Measurements from ENCODE around the gene NPC1L1.

DNA sequence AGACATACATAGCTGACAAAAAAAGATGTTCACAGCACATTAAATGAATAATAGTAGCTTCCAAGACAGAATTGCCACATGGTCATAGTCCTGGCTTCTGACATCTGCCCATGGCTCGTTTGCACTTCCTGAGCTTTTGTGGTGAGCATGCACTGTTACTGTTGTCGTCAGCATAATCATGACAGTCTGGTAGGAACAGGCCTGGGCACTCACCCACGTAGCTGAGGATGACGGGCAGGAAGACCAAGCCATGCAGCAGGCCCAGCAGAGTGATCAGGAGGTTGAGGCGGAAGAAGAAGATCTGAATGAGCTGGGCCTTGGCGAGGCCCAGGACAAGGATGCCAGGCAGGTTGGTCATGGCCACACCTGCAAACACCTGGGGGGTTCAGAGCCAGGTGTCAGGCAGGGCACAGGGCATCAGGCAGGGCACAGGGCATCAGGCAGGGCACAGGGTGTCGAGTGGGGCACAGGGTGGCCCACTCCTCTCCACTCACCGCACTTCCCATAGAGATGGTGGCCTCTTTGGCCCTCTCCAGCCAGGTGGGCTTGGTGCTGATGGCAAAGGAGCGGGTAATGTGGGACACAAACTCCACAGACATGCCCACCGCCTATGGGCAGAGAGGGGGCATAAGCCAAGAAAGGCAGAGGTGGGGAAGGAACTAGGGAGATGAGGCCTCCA, 25.4 kb downstream of the NPC1L1 start:
- no peak for TF ChIP-seq CTCF (IDR thresholded peaks at IDR 0.05 in 2 of 3, conservative IDR thresholded peaks at IDR 0.05 in 1 of 3; ENCODE audit: control insufficient read depth in 2 of 3, extremely low read depth in 1 of 3, insufficient read depth in 1 of 3, low read depth in 3 of 3, low read length in 3 of 3)
- TF ChIP-seq EZH2 (IDR thresholded peaks at IDR 0.05; ENCODE audit: borderline replicate concordance, control insufficient read depth, low read depth, low read length) = no peak
- TF ChIP-seq POLR2A (IDR thresholded peaks at IDR 0.05; ENCODE audit: low read depth, low read length) = no peak
- TF ChIP-seq, protein P1, sequence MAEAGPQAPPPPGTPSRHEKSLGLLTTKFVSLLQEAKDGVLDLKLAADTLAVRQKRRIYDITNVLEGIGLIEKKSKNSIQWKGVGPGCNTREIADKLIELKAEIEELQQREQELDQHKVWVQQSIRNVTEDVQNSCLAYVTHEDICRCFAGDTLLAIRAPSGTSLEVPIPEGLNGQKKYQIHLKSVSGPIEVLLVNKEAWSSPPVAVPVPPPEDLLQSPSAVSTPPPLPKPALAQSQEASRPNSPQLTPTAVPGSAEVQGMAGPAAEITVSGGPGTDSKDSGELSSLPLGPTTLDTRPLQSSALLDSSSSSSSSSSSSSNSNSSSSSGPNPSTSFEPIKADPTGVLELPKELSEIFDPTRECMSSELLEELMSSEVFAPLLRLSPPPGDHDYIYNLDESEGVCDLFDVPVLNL (IDR thresholded peaks at IDR 0.05; ENCODE audit: low read depth, low read length) = no peak
